Trophoblast cell (in vitro differentiated cells and primary cell): ENCODE measurements around the gene C9orf85.

Source experiments
- DNase-seq, 2 donors: peaks; one replicate each; pipeline ENCODE4 v3.0.0-alpha.2; 2016
- H2AFZ ChIP-seq: 2 replicates; pipeline ENCODE4 v1.6.1; 2013; ENCODE audit warnings: low read length, moderate library complexity, mild to moderate bottlenecking; ENCODE audit not compliant: insufficient read depth, poor library complexity
- H2AK5ac ChIP-seq: 2 replicates; pipeline ENCODE4 v1.6.1; 2013; ENCODE audit warnings: mild to moderate bottlenecking, low read length
- H2BK120ac ChIP-seq: 2 replicates; pipeline ENCODE4 v1.6.1; 2013; ENCODE audit warnings: low read length, mild to moderate bottlenecking, moderate library complexity; ENCODE audit not compliant: insufficient read depth, poor library complexity
- H2BK12ac ChIP-seq: 2 replicates; pipeline ENCODE4 v1.6.1; 2013; ENCODE audit warnings: mild to moderate bottlenecking, low read length, moderate library complexity
- H2BK5ac ChIP-seq: 2 replicates; pipeline ENCODE4 v1.6.1; 2013; ENCODE audit warnings: low read length, low read depth, moderate library complexity, mild to moderate bottlenecking; ENCODE audit not compliant: poor library complexity
- H3K14ac ChIP-seq: 2 replicates; pipeline ENCODE4 v1.6.1; 2013; ENCODE audit warnings: mild to moderate bottlenecking, low read length
- H3K18ac ChIP-seq: 2 replicates; pipeline ENCODE4 v1.6.1; 2013; ENCODE audit warnings: mild to moderate bottlenecking, low read length
- H3K23ac ChIP-seq: 2 replicates; pipeline ENCODE4 v1.6.1; 2013; ENCODE audit warnings: low read length
- H3K27ac ChIP-seq: 2 replicates; pipeline ENCODE4 v1.5.1; 2013; ENCODE audit warnings: low read depth, mild to moderate bottlenecking, inconsistent platforms, low read length, moderate library complexity
- H3K27me3 ChIP-seq: 2 replicates; pipeline ENCODE4 v1.6.1; 2013; ENCODE audit warnings: inconsistent platforms, mild to moderate bottlenecking, low read length, moderate library complexity; ENCODE audit not compliant: insufficient read depth
- H3K36me3 ChIP-seq, 2 experiments: 1 replicate in 1 of 2; 2 replicates in 1 of 2; pipeline ENCODE4 v1.6.1; 2013; ENCODE audit warnings: low read length in 2 of 2, mild to moderate bottlenecking in 2 of 2, moderate library complexity in 1 of 2; ENCODE audit not compliant: insufficient read depth in 2 of 2, control insufficient read depth in 1 of 2
- H3K4ac ChIP-seq: 2 replicates; pipeline ENCODE4 v1.6.1; 2013; ENCODE audit warnings: low read depth, mild to moderate bottlenecking, low read length, moderate library complexity
- H3K4me1 ChIP-seq, 2 experiments: 1 replicate in 1 of 2; 2 replicates in 1 of 2; pipeline ENCODE4 v1.6.1; 2013; ENCODE audit warnings: low read length in 2 of 2, mild to moderate bottlenecking in 2 of 2, moderate library complexity in 1 of 2; ENCODE audit not compliant: insufficient read depth in 2 of 2, control insufficient read depth in 1 of 2
- H3K4me2 ChIP-seq: 2 replicates; pipeline ENCODE4 v1.6.1; 2013; ENCODE audit warnings: inconsistent platforms, mild to moderate bottlenecking, low read length, moderate library complexity
- H3K4me3 ChIP-seq: 2 replicates; pipeline ENCODE4 v1.5.1; 2013; ENCODE audit warnings: mild to moderate bottlenecking, low read depth, low read length, inconsistent platforms
- H3K79me1 ChIP-seq: one replicate; pipeline ENCODE4 v1.6.1; 2013; ENCODE audit warnings: low read length
- H3K79me2 ChIP-seq: 2 replicates; pipeline ENCODE4 v1.6.1; 2013; ENCODE audit warnings: low read length, mild to moderate bottlenecking; ENCODE audit not compliant: control insufficient read depth, insufficient read depth, poor library complexity
- H3K9ac ChIP-seq: 2 replicates; pipeline ENCODE4 v1.6.1; 2013; ENCODE audit warnings: mild to moderate bottlenecking, low read length
- H3K9me3 ChIP-seq: 2 replicates; pipeline ENCODE4 v1.6.1; 2013; ENCODE audit warnings: low read depth, mild to moderate bottlenecking, control low read depth, inconsistent platforms, low read length; ENCODE audit not compliant: insufficient read depth
- H4K12ac ChIP-seq: 2 replicates; pipeline ENCODE4 v1.6.1; 2013; ENCODE audit warnings: low read depth, mild to moderate bottlenecking, low read length, moderate library complexity
- H4K8ac ChIP-seq: 2 replicates; pipeline ENCODE4 v1.6.1; 2013; ENCODE audit warnings: low read depth, mild to moderate bottlenecking, low read length, moderate library complexity
- H4K91ac ChIP-seq: one replicate; pipeline ENCODE4 v1.6.1; 2013; ENCODE audit warnings: low read depth, mild to moderate bottlenecking, low read length, moderate library complexity
- WGBS: extraction: QIAGEN DNeasy Blood & Tissue Kit; methylation state at CpG from one replicate; pipeline ENCODE4 v1.1.7; 2013; ENCODE audit warnings: missing lambda C conversion rate; ENCODE audit not compliant: insufficient read length, insufficient coverage; ENCODE audit errors: extremely low coverage; 5-methylcytosine and 5-hydroxymethylcytosine counted together

Gene C9orf85

DNA sequence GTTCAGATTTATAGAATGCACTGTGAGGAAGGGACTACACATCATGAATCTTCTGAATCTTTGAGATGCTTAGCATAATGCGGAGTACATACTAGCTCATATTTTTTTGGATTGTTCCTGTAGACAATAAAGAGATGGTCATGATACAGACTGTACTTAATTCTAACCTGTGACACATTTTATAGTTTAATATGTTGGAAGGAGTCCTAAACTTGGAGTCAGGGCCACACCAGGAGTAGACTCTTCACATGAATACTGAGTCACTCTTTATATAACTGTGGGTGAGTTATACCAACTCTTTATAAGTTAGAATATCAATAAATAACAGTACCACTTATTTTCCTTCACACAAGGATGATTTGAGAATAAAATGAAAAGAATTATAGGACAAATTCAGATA lies 16.9 kb downstream of the C9orf85 start:
- no peak overlapping the region for H2AK5ac ChIP-seq
- H3K79me2 ChIP-seq, result no peaks in the 10 kb centered on the region
- no peak overlapping the region for H3K18ac ChIP-seq
- no peak overlapping the region for H3K4me3 ChIP-seq
- H3K9me3 ChIP-seq, result no peaks in the 10 kb centered on the region
- no peak overlapping the region for H2BK5ac ChIP-seq
- H3K27ac ChIP-seq, result no peak overlapping the region
- no peak overlapping the region for H2BK120ac ChIP-seq
- peak in 1 of 2 donors; percentile 10 for DNase-seq
- WGBS, result no CpG with 5 or more reads among the region's 1 CpG
- no peak overlapping the region for H4K91ac ChIP-seq
- H2AFZ ChIP-seq, result no peak overlapping the region
- H4K8ac ChIP-seq, result no peak overlapping the region
- no peaks in the 10 kb centered on the region for H3K79me1 ChIP-seq
- H3K4me2 ChIP-seq, result no peak overlapping the region
- no peaks in the 10 kb centered on the region for H3K27me3 ChIP-seq
- H3K4me1 ChIP-seq, result peaks cover 0 to 1% of the 10 kb centered on the region in 2 experiments
- H3K36me3 ChIP-seq, result no peaks in the 10 kb centered on the region
- no peak overlapping the region for H2BK12ac ChIP-seq
- H4K12ac ChIP-seq, result no peak overlapping the region
- H3K23ac ChIP-seq, result no peak overlapping the region
- no peak overlapping the region for H3K9ac ChIP-seq
- no peak overlapping the region for H3K4ac ChIP-seq
- no peak overlapping the region for H3K14ac ChIP-seq

DNA sequence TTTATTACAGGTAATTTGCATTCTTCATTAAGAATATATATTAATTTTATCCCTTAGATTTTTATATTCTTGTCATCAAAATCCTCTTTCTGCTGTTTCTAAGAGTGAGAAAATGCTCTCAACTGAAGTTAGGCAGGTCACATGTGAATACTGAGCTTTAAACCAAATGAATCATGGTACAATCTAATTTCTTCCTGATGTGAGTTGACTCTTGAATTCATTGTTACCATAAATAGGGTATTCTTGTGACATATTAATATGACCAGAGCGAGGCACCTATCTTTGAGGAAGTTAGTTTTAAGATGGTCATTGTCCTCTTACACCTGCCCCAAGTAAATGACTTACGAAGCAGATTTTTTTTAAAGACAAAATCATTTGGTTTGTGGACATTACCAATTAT lies 17.4 kb downstream of the C9orf85 start:
- WGBS, result no CpG with 5 or more reads among the region's 2 CpGs

GRCh38 chr9:71929223-71929622 lies 17.8 kb downstream of the C9orf85 start:
- no peak overlapping the region for H2AK5ac ChIP-seq
- no peak overlapping the region for H3K27ac ChIP-seq
- no peak overlapping the region for H2BK12ac ChIP-seq
- H2AFZ ChIP-seq, result no peak overlapping the region
- no peak overlapping the region for H2BK120ac ChIP-seq
- H3K4me1 ChIP-seq, result peaks cover 0 to 1% of the 10 kb centered on the region in 2 experiments
- H3K14ac ChIP-seq, result no peak overlapping the region
- no peak overlapping the region for H4K91ac ChIP-seq
- no peaks in the 10 kb centered on the region for H3K79me1 ChIP-seq
- no CpG with 5 or more reads among the region's 2 CpGs for WGBS
- no peak overlapping the region for H3K9ac ChIP-seq
- H2BK5ac ChIP-seq, result no peak overlapping the region
- no peak overlapping the region for H4K12ac ChIP-seq
- no peak overlapping the region for H3K23ac ChIP-seq
- H3K4ac ChIP-seq, result no peak overlapping the region
- H3K79me2 ChIP-seq, result no peaks in the 10 kb centered on the region
- H3K18ac ChIP-seq, result no peak overlapping the region
- no peaks in the 10 kb centered on the region for H3K27me3 ChIP-seq
- H3K36me3 ChIP-seq, result no peaks in the 10 kb centered on the region
- DNase-seq, result peak; percentile 73 to 91
- no peak overlapping the region for H3K4me3 ChIP-seq
- no peak overlapping the region for H4K8ac ChIP-seq
- H3K4me2 ChIP-seq, result no peak overlapping the region
- no peaks in the 10 kb centered on the region for H3K9me3 ChIP-seq

More for the DNA sequence above, 17.4 kb downstream of the C9orf85 start:
- Histone ChIP-seq H2BK120ac (no peak overlapping the region), H3K9ac (no peak overlapping the region), H3K9me3 (no peaks in the 10 kb centered on the region), H3K23ac (no peak overlapping the region), H3K79me1 (no peaks in the 10 kb centered on the region), H3K4me3 (no peak overlapping the region), H2BK5ac (no peak overlapping the region), H3K27me3 (no peaks in the 10 kb centered on the region), H4K12ac (no peak overlapping the region), H3K79me2 (no peaks in the 10 kb centered on the region), H3K4me2 (no peak overlapping the region), H2AK5ac (no peak overlapping the region), H3K4me1 (peaks cover 0 to 1% of the 10 kb centered on the region in 2 experiments), H3K18ac (no peak overlapping the region), H2AFZ (no peak overlapping the region), H4K8ac (no peak overlapping the region), H3K27ac (no peak overlapping the region), H4K91ac (no peak overlapping the region), H2BK12ac (no peak overlapping the region), H3K4ac (no peak overlapping the region), H3K14ac (no peak overlapping the region), H3K36me3 (no peaks in the 10 kb centered on the region)
- no peak for DNase-seq

- no peak overlapping the region for H3K4ac ChIP-seq
- WGBS, result no CpG with 5 or more reads among the region's 2 CpGs
- H3K79me1 ChIP-seq, result no peaks in the 10 kb centered on the region
- H4K91ac ChIP-seq, result no peak overlapping the region
- H3K27ac ChIP-seq, result no peak overlapping the region
- H3K9ac ChIP-seq, result no peak overlapping the region
- no peaks in the 10 kb centered on the region for H3K79me2 ChIP-seq
- no peak overlapping the region for H3K4me2 ChIP-seq
- no peaks in the 10 kb centered on the region for H3K36me3 ChIP-seq
- H3K4me3 ChIP-seq, result no peak overlapping the region
- no peak overlapping the region for H3K18ac ChIP-seq
- H2BK12ac ChIP-seq, result no peak overlapping the region
- H3K9me3 ChIP-seq, result no peaks in the 10 kb centered on the region
- no peaks in the 10 kb centered on the region for H3K27me3 ChIP-seq
- no peak overlapping the region for H3K23ac ChIP-seq
- no peak overlapping the region for H2BK120ac ChIP-seq
- H4K12ac ChIP-seq, result no peak overlapping the region
- no peak overlapping the region for H4K8ac ChIP-seq
- H3K14ac ChIP-seq, result no peak overlapping the region
- peaks cover 0 to 1% of the 10 kb centered on the region in 2 experiments for H3K4me1 ChIP-seq
- no peak overlapping the region for H2AFZ ChIP-seq
- no peak overlapping the region for H2BK5ac ChIP-seq
- no peak for DNase-seq
- H2AK5ac ChIP-seq, result no peak overlapping the region
These were observed 18.5 kb downstream of the C9orf85 start for GRCh38 chr9:71929791-71930440.
